Lung (tissue), 12 donors: ENCODE measurements around the gene GPC6. TPM values are rescaled to one million over a fixed set of nuclear protein-coding genes. Genes with fewer than 3 reads are reported as not detected.

Experiments
- ATAC-seq: fragments of 200-7000 bp; cut with Tn5 transposase; one replicate; pipeline ENCODE4 v1.9.1; 2020; ENCODE audit warnings: moderate number of reproducible peaks; ENCODE audit not compliant: insufficient read depth, low FRiP score
- DNase-seq, 3 donors: peaks; one replicate each; pipeline ENCODE4 v3.0.0-alpha.2; 2013 to 2017
- H3K27ac ChIP-seq, 2 donors: one replicate each; pipeline ENCODE4 v1.5.1; 2013; ENCODE audit warnings: mild to moderate bottlenecking in 2 of 2, moderate library complexity in 2 of 2, control low read depth in 1 of 2, inconsistent platforms in 1 of 2, low read depth in 1 of 2, low read length in 1 of 2
- H3K27me3 ChIP-seq, 3 donors: one replicate each; pipeline ENCODE4 v1.5.1; 2013; ENCODE audit warnings: low read length in 2 of 3; ENCODE audit not compliant: control insufficient read depth in 3 of 3, insufficient read depth in 3 of 3
- H3K36me3 ChIP-seq, 4 donors: one replicate each; pipeline ENCODE4 v1.5.1; 2013; ENCODE audit warnings: low read length in 4 of 4, mild to moderate bottlenecking in 1 of 4, moderate library complexity in 1 of 4; ENCODE audit not compliant: control insufficient read depth in 4 of 4, insufficient read depth in 4 of 4
- H3K4me1 ChIP-seq, 5 donors: one replicate each; pipeline ENCODE4 v1.5.1; 2013; ENCODE audit warnings: low read length in 5 of 5, mild to moderate bottlenecking in 2 of 5, moderate library complexity in 1 of 5; ENCODE audit not compliant: control insufficient read depth in 5 of 5, insufficient read depth in 5 of 5
- H3K4me3 ChIP-seq: one replicate; pipeline ENCODE4 v1.5.1; 2013; ENCODE audit warnings: mild to moderate bottlenecking, control low read depth, moderate library complexity
- H3K9ac ChIP-seq, 2 donors: one replicate each; pipeline ENCODE4 v1.5.1; 2013; ENCODE audit warnings: low read length in 2 of 2, control low read depth in 1 of 2; ENCODE audit not compliant: insufficient read depth in 1 of 2
- H3K9me3 ChIP-seq, 4 donors: one replicate each; pipeline ENCODE4 v1.5.1; 2013; ENCODE audit warnings: low read length in 3 of 4, mild to moderate bottlenecking in 1 of 4, moderate library complexity in 1 of 4; ENCODE audit not compliant: control insufficient read depth in 4 of 4, insufficient read depth in 3 of 4
- WGBS, 2 donors: extraction: QIAGEN DNeasy Blood & Tissue Kit; methylation state at CpG; one replicate each; pipeline ENCODE4 v1.1.7; 2013; 5-methylcytosine and 5-hydroxymethylcytosine counted together
- polyA plus RNA-seq, 2 donors: library from polyadenylated mRNA; stranded (reverse); fragments of 200-250 nt; gene quantifications; one replicate each; pipeline ENCODE4 v1.2.1, GENCODE V29; 2013
- total RNA-seq, 2 donors: library from RNA; depleted of rRNA in 1 of 2; stranded (reverse); fragments of >200 nt in 1 of 2; gene quantifications; one replicate each; pipeline ENCODE4 v1.2.1, GENCODE V29; 2014 to 2021
- TF ChIP-seq, protein P1 (sequence below): IDR thresholded peaks from 2 replicates; pipeline ENCODE4 v1.5.1; 2012; ENCODE audit warnings: mild to moderate bottlenecking; ENCODE audit errors: control extremely low read depth, extremely low read depth
- donor health status: control.
- donor health status: control.
- donor health status: Bipolar disorder and iron deficiency.
- donor health status: healthy.
- donor health status: DM: yes; HTN: yes; CAD: no.

The GPC6 gene
- total and polyA plus RNA-seq, 4 donors = 0.45 to 31.4 (median 4.8) TPM

DNA sequence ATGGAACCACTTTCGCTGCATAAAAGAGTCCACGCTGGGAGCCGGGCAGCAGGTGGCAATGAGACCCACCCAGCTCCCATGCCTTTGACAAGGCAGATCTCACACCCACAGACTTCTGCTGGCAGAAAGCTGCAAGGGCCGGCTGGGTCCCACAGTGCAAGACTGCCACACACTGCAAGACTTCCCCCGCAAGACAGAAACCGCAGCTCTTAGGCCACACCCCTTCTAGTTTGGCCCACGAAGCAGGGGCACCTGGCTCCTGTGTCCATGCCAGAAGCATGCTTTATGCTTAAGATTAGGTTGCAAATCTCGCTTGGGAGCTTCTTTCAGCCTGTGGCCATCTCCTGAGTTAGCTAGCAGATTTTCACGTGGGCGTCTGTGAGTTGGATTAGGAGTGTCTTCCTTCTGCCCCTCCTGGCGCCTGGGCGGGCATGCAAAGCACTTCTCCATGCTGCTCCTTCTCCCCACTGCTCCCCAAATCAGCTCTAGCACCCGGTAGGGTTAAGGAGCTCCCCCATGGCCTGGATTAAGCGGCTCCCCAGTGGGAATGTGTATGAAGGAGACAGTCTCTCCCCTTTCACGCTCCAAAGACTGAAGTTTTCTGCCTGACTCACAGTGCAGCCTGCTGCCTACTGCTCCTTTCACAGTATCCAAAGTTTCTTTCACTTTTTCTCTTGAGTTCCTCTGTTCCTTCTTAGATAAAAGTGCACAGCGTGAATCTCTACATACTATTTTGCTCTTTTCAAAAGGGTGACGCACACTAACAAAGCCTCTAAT, 17.7 kb downstream of the GPC6 start:
- Histone ChIP-seq H3K9me3 (peaks cover 0 to 5% (median 1%) of the 10 kb centered on the region in 4 donors), H3K27me3 (no peaks in the 10 kb centered on the region), H3K4me1 (peaks cover 0 to 15% (median 0%) of the 10 kb centered on the region in 5 donors), H3K27ac (no peak overlapping the region), H3K9ac (peak overlapping the region; percentile 2 to 18), H3K36me3 (no peaks in the 10 kb centered on the region), H3K4me3 (no peak overlapping the region)
- DNase-seq = peak in 1 of 3 donors; percentile 29
- WGBS, 2 donors = 45 to 64% methylated on average over 17 of the region's 17 CpGs
- no peak for ATAC-seq
- TF ChIP-seq, protein P1, sequence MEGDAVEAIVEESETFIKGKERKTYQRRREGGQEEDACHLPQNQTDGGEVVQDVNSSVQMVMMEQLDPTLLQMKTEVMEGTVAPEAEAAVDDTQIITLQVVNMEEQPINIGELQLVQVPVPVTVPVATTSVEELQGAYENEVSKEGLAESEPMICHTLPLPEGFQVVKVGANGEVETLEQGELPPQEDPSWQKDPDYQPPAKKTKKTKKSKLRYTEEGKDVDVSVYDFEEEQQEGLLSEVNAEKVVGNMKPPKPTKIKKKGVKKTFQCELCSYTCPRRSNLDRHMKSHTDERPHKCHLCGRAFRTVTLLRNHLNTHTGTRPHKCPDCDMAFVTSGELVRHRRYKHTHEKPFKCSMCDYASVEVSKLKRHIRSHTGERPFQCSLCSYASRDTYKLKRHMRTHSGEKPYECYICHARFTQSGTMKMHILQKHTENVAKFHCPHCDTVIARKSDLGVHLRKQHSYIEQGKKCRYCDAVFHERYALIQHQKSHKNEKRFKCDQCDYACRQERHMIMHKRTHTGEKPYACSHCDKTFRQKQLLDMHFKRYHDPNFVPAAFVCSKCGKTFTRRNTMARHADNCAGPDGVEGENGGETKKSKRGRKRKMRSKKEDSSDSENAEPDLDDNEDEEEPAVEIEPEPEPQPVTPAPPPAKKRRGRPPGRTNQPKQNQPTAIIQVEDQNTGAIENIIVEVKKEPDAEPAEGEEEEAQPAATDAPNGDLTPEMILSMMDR = no peak

- WGBS, 2 donors = 86 to 88% methylated on average over 1 of the region's 1 CpG
- Histone ChIP-seq H3K27me3 (no peaks in the 10 kb centered on the region), H3K4me3 (no peak overlapping the region), H3K36me3 (no peaks in the 10 kb centered on the region), H3K27ac (no peak overlapping the region), H3K9me3 (peaks cover 0 to 5% (median under 1%) of the 10 kb centered on the region in 4 donors), H3K9ac (peak overlapping the region; percentile 2 to 18), H3K4me1 (peaks cover 0 to 15% (median 0%) of the 10 kb centered on the region in 5 donors)
- TF ChIP-seq, protein P1 = no peak
- ATAC-seq (no peak), DNase-seq (no peak)
These were observed 18.3 kb downstream of the GPC6 start for GRCh38 chr13:93244918-93245280.

GRCh38 chr13:93246069-93246468, 19.5 kb downstream of the GPC6 start:
- Histone ChIP-seq H3K9ac (no peak overlapping the region), H3K9me3 (peaks cover 0 to 5% (median 1%) of the 10 kb centered on the region in 4 donors), H3K27me3 (no peaks in the 10 kb centered on the region), H3K4me1 (peaks cover 0 to 15% (median 0%) of the 10 kb centered on the region in 5 donors), H3K4me3 (no peak overlapping the region), H3K36me3 (no peaks in the 10 kb centered on the region), H3K27ac (no peak overlapping the region)
- ATAC-seq (no peak), DNase-seq (no peak)
- 91 to 93% methylated on average over 1 of the region's 1 CpG for WGBS, 2 donors
- TF ChIP-seq, protein P1 = no peak
